NOMO-1 treated with DMSO at 0.1 percent for 48 hours (cell line): ENCODE measurements around the gene PRRG2.

Source experiments
- DNase-seq: peaks from one replicate; lab custom pipeline; 2025; ENCODE audit not compliant: unreplicated experiment; lab: John Stamatoyannopoulos, UW

PRRG2 gene

GRCh38 chr19:49556412-49557398 lies 24.4 kb upstream of the PRRG2 start:
- DNase-seq = no peak

GRCh38 chr19:49557641-49558325 lies 23.3 kb upstream of the PRRG2 start:
- no peak for DNase-seq

- DNase-seq = no peak
Measured at GRCh38 chr19:49558591-49558990, 22.5 kb upstream of the PRRG2 start.

- DNase-seq = no peak
Measured at GRCh38 chr19:49559443-49559842, 21.7 kb upstream of the PRRG2 start.

- no peak for DNase-seq
Measured at GRCh38 chr19:49559928-49560327, 21.2 kb upstream of the PRRG2 start.

- no peak for DNase-seq
Measured at GRCh38 chr19:49560358-49560900, 20.7 kb upstream of the PRRG2 start.

DNA sequence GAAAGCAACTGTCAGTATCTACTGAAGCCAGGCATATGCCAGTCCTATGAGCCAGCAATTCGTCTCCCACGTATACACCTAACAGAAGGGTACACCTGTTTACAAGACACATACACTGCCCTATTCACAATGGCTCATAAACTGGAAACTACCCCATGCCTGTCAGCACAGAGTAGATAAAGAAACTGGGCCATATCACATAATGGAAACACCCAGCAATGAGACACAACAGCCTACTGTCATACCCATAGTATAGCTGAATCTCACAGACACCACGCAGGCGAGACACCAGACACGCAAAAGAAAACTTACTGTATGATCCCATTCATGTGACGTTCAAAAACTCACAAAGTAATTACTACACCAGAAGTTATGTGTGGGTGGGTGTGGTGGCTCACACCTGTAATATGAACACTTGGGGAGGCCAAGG lies 16.5 kb upstream of the PRRG2 start:
- no peak for DNase-seq

DNA sequence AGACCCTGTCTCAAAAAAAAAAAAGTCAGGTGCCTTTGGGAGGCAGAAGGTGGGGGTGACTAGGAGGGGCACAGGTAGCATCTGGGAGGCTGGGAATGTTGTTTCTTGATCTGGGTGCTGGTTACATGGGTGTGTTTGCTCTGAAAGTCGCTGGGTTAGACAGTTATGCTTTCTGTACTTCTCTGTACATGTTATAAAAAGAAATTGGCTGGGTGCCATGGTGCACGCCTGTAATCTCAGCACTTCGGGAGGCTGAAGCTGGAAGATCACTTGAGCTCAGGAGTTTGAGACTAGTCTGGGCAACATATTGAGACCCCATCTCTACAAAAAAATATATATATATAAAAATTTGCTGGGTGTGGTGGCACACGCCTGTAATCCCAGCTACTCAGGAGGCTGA lies 15.9 kb upstream of the PRRG2 start:
- no peak for DNase-seq

DNA sequence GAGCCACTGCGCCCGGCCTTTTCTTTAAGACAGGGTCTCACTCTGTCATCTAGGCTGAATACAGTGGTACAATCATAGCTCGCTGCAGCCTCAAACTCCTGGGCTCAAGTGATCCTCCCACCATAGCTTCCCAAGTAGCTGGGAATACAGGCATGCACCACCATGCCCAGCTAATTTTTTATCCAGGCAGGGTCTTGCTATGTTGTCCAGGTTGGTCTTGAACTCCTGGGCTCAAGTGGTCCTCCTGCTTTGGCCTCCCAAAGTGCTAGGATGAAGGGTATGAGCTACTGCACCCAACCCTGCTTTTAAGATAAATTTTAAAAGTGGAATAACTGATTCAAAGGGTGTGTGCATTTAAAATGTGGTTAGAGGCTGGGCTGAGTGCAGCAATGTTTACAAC lies 14.8 kb upstream of the PRRG2 start:
- no peak for DNase-seq

DNA sequence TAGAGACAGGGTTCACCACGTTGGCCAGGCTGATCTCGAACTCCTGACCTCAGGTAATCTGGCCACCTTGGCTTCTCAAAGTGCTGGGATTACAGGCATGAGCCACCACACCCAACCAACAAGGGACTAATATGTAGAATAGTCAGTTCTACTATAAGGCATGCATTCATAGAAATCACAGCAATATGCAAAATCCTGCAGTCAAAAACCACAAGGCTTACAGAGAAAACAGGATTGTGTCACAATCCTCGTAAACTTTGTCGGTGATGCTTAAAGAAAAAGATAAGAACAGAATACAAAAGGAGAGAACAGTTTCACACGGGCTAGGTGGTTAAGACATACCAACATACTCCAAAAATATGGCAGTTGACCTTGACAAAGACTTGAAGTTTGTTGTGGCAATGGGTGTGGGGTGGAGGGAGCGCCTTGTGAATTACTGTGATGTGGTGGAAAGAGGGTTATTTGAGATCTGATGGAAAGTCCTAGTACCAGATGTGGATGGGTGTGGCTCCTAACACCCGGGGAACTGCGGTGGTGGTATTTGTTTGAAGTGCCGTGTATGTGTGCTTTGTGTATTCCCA lies 13.2 kb upstream of the PRRG2 start:
- DNase-seq = no peak

DNA sequence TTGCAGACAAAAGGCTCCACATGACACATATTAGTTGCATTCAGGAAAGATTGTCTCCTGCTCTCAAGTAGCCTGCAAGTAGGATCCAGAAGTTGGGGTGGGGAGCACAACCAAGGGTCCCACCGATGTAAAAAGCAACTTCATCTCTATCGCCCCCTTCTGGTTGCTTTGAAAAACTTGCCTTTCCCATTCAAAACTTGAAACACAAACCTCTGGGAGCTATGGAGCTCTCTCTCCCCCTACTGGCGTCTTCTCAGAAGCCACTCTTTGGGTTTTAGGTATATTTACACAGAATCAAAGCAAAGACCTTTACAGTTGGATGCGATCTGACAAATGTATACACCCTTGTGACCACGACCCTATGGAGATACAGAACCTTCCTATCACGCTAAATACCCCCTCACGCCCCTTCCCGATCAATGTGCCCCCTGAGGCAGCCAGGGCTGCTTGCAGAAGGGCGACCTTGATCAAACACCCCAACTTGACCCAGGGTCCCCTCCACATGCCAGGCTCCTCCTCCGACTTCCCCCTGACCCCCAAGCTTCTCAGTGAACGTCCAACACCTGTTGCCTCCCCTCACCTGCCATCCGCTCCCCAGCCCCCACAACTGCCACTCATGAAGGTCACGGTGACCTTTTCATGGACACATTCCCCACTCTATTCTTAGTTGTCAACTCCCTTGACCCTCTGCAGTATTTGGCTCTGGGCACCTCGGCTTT lies 10.8 kb upstream of the PRRG2 start:
- DNase-seq = peak; percentile 81

- DNase-seq = no peak
Measured at GRCh38 chr19:49570997-49571676, 10.0 kb upstream of the PRRG2 start.

DNA sequence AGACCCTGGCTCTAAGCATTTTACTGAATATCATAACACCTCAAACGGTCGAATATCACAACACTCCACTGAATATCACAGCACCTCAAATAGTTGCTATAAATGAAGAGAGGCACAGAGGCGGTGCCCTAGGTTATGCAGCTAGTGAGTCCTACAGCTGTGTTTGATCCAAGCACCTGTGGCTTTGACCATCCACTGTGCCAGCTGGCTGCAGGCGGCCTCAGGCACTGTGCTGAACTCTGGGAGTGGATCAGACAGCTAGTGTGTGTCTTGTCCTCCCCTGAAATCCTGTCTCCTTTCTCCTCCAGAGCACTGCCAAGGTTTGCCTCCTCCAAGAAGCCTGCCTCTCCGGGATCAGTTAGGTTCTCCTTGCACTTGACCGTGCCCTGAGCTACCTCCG lies 8.1 kb upstream of the PRRG2 start:
- DNase-seq = no peak

GRCh38 chr19:49573425-49573824 lies 7.7 kb upstream of the PRRG2 start:
- no peak for DNase-seq

GRCh38 chr19:49574206-49574755 lies 6.8 kb upstream of the PRRG2 start:
- DNase-seq = no peak

DNA sequence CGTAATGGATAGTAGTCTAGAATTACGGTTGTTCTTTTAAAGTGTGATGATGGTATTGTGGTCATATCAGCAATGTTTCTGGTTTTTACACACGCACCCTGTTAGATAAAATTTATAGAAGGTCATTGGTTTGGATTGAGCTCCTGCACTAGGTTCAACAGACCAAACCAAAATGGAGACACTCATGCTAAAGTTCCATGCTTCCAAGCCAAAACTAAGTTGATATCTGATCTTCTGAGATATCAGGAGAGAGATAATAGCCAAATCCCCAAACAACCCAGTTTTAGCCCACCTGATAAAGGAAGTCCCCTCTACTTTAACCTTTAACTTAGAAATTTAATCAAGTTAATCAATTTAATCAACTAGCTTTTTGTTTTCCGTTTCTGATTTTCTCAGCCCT lies 1.9 kb upstream of the PRRG2 start:
- DNase-seq = no peak

- no peak for DNase-seq
Measured at GRCh38 chr19:49579947-49580263, 1.2 kb upstream of the PRRG2 start.

GRCh38 chr19:49580264-49581006 lies 681 bp upstream of the PRRG2 start, which contains the start of gene NOSIP:
TSS of gene NOSIP (minus strand) at chr19:49580556. CDS start at chr19:49560691, 19,865 bp downstream.
- DNase-seq = peak; percentile 97

- no peak for DNase-seq
Measured at GRCh38 chr19:49583239-49583638, 2.1 kb downstream of the PRRG2 start.
